Activated T-helper 9 cell treated with anti-CD3 and anti-CD28 coated beads, Interleukin-2, amount 50 U/mL, for 16 hours (primary cell): Measurements from ENCODE around the gene UBE2QL1.

Experiments
- DNase-seq: peaks from one replicate; pipeline ENCODE4 v3.0.0-alpha.2; 2020; ENCODE audit warnings: low read depth

Gene UBE2QL1, protein sequence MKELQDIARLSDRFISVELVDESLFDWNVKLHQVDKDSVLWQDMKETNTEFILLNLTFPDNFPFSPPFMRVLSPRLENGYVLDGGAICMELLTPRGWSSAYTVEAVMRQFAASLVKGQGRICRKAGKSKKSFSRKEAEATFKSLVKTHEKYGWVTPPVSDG

DNA sequence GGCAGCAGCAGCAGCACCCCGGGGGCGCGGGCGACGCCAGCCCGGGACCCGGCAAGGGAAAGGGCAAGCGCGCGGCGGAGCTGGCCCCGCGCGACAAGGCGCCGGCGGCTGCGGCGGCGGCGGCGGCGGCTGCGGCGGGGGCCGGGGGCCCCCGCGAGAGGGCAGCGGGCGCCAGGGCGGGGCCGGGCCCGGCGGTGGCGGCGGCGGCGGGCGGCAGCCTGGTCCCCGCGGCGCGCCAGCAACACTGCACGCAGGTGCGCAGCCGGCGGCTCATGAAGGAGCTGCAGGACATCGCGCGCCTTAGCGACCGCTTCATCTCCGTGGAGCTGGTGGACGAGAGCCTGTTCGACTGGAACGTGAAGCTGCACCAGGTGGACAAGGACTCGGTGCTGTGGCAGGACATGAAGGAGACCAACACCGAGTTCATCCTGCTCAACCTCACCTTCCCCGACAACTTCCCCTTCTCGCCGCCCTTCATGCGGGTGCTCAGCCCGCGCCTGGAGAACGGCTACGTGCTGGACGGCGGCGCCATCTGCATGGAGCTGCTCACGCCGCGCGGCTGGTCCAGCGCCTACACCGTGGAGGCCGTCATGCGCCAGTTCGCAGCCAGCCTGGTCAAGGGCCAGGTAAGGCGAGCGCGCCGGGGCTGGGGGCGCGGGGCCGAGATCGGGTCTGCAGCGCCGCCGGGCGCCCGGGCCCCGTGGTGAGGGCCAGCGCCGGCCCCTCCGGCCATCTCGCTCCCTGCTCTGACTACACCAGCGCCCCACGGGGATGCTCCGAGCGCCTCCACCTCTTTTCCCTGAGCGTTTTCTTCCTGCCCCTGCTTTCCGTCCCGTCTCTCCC lies at the start of gene UBE2QL1:
Gene UBE2QL1 (plus strand): TSS at position 238 of the 843 bp plus-strand sequence. CDS start 35 bp downstream, at position 273.
- DNase-seq = no peak

DNA sequence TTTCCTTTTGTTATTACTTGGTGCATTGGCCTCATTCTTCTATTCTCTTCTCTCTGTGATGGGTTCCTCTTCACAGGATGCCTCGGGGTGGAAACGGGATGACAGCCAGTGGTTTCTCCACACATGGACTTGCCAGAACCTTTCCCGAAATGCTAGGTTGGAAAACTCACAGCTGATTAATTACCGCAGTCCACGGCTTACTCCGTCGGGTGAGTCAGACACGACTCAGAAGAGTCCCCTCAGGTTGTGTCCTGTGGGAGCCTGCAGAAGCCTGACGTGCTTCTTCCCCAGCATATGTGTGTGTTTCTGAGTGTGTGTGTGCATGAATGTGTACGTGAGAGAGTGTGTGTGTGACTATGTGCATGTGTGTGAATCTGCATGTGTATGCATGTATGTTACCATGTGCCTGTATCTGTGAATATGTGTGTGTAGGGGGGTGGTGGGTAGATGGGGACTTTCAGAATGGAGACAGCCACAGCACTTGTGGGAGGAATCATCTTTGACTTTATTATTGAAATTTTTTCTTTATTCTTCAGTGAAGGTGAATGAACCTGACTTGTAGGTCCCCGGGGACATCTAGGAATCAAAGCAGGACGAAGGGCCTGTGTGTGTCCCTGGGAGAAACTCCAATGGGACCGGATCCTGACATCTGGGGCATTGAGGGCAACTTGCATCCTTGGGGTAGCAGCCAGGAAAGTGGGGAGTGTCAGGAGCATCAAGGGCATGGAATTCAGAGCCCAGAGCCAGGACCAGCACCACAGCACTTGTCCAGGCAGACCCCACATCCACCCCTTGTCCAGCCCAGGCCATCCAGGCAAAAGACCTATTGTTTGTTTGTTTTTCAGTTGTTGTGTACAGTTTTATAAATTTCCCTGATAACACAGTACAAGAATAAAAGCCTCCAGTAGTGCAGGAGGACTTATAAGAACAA lies 48.4 kb upstream of the UBE2QL1 start:
- DNase-seq = no peak

DNA sequence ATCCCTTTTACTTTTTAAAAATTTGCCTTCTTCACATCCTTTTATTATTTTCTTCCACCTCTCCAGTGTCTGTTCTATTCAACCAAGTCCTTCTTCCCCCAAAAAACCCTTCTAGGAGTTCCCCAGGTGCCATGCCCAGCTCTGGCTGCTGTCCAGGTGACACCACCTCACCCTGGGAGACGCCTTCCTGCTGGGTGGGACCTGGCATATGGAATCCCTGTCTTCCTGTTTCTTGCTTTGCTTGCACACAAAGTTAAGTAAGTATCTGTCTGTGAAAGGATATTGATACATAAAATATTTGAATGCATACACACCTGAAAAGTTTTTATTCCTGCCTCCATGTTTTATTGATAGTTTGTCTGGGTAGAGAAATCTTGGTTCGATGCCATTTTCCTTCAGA lies 47.2 kb upstream of the UBE2QL1 start:
- no peak for DNase-seq

DNA sequence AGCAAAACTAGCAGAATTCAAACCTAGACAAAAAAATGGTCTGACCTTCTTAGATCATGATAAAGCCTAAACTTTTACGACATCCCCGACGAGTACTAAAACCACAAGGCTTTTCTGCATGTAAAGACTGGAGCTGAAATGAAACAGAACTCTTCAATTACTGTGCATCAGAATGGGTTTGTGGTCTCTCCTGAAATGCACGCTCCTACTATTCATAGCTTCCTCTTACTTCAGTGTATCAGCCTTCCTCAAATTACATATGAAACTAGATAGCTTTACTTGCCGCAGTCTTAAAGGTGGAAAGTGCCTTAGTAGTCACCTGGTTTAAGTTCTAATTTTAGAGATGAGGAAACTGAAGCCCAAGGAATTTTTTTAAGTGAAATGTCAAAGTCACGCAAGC lies 45.7 kb upstream of the UBE2QL1 start:
- DNase-seq = no peak

DNA sequence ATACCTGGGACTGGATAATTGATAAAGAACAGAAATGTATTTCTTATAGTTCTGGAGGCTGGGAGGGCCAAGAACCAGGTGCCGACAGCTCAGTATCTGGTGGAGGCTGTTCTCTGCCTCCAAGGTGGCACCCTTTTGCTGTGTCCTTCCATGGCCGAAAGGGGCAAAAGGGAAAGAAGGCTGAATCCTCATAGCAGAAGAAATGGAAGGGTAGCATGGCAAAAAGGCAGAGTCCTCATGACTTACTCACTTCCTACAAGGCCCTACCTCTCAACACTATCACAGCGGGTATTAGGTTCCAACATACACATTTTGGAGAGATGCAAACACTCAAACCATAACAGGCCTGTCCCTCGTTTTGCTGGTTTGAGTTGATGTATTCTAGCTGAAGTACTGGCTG lies 45.2 kb upstream of the UBE2QL1 start:
- DNase-seq = no peak

DNA sequence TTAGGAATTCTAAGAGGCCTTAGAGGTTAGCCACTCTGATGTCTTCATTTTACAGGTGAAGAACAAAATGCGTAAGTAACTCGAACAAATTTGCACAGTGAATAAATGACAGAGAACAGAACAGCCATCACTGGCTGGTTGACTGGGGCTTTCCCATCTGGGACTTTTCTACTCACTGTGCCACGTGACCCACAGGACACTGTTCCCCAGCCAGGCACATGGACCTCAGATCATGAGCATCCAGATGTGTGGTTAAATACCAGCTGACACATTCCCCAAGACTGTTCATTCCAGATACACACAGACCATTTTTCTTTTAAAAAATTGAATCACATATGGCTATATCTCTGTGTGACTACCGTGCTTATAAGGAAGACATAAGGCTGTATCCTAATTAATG lies 44.5 kb upstream of the UBE2QL1 start:
- no peak for DNase-seq

DNA sequence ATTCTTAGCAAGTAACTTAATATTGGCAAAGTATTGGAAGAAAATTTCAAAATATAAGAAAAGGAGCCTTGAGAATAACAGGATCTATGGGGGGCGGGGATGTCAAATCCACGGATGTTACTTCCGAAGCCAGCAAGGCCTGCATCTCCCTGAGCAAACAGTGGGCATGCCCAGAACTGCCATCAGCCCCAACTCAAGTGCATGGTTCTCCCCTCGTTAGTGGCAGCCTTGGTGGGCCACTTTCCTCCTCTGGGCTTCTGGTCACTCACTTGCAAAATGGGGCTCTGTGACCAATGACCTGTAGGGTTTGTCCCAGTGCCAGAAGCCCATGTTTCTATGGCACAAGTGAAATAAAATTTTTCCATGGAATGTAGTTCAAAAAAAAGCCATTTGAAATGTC lies 43.1 kb upstream of the UBE2QL1 start:
- DNase-seq = no peak

DNA sequence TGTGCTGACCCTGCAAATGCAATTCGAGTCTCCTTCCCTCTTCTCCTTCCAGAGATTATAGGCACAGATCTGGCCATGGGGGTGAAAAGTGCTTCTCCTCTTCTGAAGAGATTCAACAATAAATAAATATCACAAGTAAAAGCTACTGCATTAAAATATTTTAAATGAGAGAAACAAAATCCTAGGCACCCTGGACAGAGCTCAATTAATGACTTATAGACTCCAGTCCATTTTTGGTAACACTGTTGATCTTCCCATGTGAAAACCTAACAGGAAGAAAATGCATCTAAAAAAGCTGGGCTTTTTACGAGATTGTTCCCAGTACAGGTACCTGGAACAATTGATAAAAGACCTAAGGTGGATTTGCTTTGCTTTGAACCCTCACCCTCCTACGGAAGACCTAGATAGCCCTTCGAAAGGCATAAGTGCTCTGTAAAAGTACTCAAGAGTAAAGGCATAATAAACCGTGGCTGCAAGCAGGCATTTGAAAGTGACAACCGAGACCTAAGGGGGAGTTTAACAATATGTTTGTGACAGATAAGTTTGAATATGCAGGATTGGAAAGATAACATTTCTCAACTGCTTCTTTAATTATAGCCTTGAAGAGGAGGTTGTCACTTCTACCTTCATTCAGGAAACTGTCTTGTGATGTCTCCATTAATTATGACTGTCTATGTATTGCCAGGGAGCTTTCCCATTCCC lies 41.0 kb upstream of the UBE2QL1 start:
- no peak for DNase-seq

DNA sequence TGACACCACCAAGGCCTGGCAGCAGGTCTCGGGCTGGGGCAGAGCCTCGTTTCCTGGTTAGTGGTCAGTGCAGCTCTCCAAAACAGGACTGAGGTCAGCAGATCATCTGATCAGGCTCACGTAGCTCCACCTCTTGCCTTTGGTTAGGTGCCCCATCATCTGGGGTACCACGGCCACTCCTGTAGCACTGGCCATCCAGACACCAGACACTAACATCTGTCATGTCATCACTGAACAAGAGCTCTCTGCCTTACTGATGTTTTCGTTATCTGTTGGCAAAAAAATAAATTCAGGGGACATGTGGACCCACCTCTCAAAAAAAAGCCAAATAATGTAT lies 40.4 kb upstream of the UBE2QL1 start:
- DNase-seq = no peak

DNA sequence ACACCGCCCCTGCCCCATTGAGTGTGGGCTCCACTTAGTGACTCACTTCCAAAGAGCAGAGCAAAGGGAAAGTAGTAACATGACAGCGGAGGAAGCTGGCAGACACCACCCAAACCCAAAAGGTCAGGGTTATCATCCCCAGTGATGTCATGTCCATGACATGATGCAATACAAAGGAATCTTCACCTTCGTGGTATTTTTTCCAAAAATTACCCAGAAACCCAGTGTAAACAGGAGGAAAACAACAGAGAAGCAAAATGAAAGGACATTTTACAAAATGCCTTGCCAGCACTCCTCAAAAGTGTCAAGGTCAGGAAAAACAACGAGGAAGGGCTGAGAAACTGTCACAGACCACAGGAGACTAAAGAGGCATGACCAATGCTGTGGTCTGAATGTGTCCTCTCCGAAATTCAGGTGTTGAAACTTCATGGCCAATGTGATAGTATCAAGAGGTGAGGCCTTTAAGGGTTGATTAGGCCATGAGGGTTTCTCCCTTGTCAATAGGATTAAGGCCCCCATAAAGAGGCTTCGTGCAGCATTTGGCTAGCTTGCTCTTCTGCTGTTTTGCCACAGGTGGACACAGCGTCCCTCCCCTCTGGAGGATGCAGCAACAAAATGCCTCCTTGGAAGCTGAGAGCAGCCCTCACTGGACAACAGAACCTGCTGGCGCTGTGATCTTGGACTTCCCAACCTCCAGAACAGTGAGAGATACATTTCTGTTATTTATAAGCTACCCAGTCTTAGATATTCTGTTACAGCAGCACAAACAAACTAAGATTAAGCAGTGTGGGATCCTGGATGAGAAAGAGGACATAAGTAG lies 39.8 kb upstream of the UBE2QL1 start:
- DNase-seq = no peak

DNA sequence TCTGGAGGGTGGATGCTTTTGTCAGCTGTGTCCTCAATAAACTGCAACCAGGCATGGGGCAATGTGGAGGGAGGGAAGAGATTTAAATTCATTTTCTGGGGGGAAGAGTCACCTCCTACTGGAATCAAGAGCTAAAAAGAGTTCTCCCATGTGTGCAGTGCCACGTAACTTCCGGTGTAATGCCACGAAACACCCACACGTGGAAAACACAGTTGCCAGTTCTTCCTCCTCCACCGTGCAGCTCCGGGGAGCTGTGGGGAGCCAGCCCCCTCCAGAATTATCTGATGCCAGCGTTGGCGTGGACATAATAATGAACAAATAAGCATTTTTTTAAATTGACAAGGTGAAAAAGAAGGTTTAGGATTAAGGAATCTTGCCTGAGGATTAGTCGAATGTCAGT lies 38.2 kb upstream of the UBE2QL1 start:
- DNase-seq = no peak

DNA sequence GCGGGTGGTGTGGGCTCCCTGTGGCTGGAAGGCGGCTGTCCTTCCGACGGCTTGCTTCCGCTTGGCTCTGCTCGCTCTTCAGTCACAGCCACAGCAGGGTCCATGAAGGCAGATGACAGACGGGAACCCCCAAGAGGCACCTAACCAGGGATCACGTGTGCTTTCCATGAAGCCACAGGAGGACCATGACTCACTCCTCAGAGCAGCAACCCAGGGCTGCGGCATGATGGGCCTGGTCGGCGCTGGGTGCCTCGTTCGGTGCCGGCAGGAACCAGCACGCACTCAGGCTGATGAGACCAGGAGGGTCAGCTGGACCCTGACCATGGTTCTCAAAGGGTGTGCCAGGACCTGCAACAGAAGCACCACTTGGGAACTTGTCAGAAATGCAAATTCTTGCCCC lies 37.5 kb upstream of the UBE2QL1 start:
- no peak for DNase-seq

DNA sequence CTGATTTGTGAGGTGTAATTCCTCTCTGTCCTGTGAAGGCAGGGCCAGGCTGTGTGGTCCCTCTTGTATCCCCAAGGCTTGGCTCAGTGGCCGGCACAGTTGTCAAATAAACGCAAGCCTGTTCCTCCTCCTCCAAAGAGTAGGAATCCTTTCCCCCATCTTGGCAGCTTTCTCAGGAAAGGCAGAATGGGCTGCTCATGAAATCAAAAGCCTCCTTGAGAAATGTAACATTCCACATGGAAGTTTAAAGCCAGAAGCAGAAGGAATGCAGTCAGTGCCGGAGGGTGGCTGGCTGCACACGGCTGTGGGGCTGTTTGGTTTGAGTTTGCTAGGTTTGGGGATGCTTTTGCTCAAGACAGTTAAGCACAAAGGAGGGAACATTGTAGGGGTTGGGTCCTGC lies 35.8 kb upstream of the UBE2QL1 start:
- no peak for DNase-seq

DNA sequence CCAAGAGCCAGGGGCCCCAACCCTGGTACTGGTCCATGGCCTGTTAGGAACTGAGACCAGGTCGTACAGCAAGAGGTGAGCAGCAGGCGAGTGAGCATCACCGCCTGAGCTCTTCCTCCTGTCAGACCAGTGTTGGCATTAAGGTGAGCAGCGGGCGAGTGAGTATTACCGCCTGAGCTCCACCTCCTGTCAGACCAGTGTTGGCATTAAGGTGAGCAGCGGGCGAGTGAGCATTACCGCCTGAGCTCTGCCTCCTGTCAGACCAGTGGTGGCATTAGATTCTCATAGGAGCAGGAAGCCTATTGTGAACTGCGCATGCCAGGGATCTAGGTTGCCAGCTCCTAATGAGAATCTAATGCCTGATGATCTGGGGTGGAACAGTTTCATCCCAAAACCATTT lies 31.0 kb upstream of the UBE2QL1 start:
- DNase-seq = no peak

DNA sequence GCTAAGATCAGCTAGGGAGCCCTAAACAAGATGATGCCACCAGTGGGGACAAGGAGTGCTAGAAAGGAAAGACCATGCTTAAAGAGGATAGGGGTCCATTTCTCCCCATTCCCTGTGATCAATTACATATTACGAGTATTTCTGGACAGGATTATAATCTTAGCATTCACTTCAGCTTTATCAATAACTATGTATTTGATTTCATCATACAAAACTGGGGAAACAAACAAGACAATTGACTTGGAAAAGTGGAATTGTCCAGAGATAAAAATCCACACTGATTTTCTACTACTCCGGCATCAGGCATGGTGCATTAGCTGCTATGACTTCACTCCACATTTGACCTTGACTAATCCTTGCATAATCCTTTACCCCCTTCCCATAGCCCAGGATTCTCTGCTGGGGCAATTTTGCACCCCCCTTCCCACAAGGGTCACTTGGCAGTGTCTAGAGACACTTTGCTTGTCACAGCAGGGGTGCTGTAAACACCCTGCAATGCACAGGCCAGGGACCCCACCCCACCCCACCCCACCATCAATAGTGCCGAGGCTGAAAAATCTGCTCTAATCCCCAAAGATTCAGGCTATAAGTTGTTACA lies 29.9 kb upstream of the UBE2QL1 start:
- DNase-seq = no peak

DNA sequence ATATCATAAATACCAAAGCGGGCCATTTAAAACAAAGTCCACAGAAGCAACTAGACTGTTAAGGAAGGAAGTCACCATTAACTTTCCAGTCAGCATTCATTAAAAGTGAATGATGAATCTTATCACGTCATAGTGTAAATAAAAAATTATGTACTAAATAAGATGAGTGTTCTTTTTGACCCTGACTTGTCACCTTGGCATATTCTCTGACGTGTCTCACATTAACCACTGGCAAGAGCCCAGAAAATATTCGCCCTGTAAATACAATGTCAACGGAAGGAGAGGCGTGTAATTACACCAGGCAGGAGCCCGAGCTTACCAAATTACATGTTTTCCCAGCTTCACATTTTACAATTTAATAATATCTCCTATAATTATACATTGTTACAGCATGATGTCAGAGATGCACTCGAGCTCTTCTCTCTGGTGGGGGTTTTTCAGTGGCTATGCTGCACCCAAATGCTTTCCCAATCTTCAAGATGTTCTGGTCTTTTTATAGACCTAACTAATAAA lies 29.3 kb upstream of the UBE2QL1 start:
- DNase-seq = no peak

DNA sequence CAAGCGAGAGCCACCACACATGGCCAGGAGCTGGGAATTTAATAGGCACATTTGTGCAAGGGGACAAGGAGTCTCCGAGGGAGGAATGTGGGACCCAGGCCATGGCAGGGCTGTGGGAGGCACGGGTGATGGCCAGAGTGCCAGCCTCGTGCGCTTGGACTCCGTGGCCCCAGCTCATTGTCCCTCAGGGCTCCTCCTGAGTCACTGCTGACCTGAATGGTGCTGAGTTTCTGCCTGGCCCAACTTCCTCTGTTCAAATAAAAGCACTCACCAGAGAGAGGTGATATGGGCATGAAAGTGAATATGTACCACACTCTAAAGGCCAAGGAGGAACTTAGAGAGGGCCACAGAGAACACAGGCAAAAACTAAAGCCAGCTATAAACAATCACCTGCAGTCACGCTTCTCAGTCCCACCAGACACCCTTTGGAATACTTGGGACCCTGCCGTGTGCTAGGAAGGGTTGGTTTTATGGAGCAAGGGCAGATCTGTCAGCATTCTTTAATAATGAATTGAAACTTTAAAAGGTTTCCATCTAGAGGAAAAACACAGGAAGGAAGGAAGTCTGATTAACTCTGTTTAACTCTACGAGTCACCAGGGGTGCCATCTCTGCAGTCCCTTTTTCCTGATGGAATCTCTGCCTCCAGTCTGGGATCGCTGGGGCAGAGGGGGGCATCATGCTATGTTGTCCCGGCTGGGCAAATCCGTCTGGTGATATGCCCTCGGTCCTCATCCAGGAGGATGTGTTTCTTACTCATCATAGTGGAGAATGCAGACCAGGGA lies 25.1 kb upstream of the UBE2QL1 start:
- DNase-seq = no peak

DNA sequence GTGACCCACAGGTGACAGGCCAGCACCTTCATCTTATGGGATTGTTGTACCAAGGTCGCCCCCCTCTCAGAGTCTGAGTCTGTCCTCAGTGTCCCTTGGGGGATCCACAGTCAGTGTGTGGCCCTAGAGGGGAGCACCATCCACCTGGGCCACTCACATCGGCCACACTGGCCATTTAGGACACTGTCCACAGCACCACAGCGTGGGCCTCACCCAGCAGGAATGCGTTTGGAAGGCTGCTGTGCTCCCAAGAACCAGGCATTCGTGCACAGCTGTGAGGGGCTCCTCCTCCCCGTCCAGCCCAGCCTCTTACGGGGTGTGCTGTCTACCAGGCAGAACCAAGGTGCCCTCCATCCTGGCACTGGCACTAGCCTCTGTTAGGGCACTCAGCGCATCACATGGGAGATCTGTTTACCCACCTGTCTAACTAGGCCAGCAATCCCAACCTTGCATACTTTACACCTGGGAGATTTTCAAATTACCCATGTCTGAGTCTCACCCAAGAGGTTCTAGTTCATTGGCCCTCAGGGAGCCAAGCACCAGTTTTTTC lies 24.5 kb upstream of the UBE2QL1 start:
- DNase-seq = no peak

DNA sequence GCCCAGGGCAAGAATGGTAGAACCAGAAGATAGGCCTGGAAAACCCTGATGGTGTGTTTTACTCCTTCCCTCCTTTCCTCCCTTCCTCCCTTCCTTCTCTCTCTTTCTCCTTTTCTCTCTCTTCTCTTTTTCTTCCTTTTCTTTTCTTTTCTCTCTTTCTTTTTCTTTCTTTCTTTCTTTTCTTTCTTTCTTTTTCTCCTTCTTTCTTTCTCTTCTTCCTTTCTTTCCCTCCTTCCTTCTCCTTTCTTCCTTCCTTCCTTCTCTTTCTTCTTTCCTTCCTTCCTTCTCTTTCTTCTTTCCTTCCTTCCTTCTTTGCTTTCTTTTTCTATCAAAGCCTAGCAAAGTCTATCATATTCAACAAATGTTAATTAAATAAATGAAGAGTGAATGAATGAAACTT lies 24.0 kb upstream of the UBE2QL1 start:
- DNase-seq = no peak

DNA sequence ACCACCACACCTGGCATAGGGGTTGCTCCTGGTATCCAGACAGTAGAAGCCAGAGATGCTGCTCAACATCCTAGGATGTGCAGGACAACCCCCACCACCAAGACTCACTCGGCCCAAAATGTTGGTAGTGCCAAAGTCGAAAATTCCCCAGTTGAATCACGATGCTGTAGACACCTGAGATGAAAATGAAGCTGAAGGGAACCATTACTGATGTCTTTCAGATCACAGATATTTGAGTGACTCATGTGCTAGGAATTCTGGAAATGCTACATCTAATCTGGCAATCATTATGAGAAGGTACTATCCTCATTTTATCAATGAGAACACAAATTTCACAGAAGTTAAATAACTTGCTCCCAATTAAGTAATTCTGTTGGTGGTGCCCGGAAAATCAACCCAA lies 21.0 kb upstream of the UBE2QL1 start:
- no peak for DNase-seq
